PC-3 (cell line): ENCODE results near the gene PNMA6E.

Source experiments
- CTCF ChIP-seq: fragments of 300-600 bp; sonication (generic); conservative IDR thresholded peaks from 2 replicates; pipeline ENCODE4 v1.5.1; 2017; ENCODE audit warnings: antibody characterized with exemption, low read depth, mild to moderate bottlenecking, low read length
- EZH2 ChIP-seq: fragments of 300-600 bp; sonication (generic); IDR thresholded peaks from one replicate; pipeline ENCODE4 v1.6.1; 2017; ENCODE audit warnings: antibody characterized with exemption, mild to moderate bottlenecking, low read length; ENCODE audit not compliant: unreplicated experiment
- EZH2phosphoT487 ChIP-seq: fragments of 300-600 bp; sonication (generic); IDR thresholded peaks from 2 replicates; pipeline ENCODE4 v1.6.1; 2018; ENCODE audit warnings: mild to moderate bottlenecking, antibody characterized with exemption, low read length, borderline replicate concordance

GRCh38 chrX:153444333-153445011 is 43.3 kb upstream of the PNMA6E start:
- TF ChIP-seq CTCF (no peak), EZH2 (no peak), EZH2phosphoT487 (no peak)
